Retinal pigment epithelial cell (primary cell): ENCODE data around the gene DLEC1.
A peak's percentile ranks its signal among the peaks of the same experiment; 100 is the strongest.

Experiments used
- DNase-seq: peaks from one replicate; pipeline ENCODE4 v3.0.0-alpha.2; 2010; ENCODE audit warnings: low read depth
- H3K4me3 ChIP-seq: 2 replicates; pipeline ENCODE4 v1.5.1; 2011; ENCODE audit warnings: mild to moderate bottlenecking, low read length, control low read depth, moderate library complexity
- CTCF ChIP-seq: conservative IDR thresholded peaks from 2 replicates; pipeline ENCODE4 v1.5.1; 2011; ENCODE audit warnings: low read depth, low read length, control low read depth, inconsistent platforms

Gene DLEC1

DNA sequence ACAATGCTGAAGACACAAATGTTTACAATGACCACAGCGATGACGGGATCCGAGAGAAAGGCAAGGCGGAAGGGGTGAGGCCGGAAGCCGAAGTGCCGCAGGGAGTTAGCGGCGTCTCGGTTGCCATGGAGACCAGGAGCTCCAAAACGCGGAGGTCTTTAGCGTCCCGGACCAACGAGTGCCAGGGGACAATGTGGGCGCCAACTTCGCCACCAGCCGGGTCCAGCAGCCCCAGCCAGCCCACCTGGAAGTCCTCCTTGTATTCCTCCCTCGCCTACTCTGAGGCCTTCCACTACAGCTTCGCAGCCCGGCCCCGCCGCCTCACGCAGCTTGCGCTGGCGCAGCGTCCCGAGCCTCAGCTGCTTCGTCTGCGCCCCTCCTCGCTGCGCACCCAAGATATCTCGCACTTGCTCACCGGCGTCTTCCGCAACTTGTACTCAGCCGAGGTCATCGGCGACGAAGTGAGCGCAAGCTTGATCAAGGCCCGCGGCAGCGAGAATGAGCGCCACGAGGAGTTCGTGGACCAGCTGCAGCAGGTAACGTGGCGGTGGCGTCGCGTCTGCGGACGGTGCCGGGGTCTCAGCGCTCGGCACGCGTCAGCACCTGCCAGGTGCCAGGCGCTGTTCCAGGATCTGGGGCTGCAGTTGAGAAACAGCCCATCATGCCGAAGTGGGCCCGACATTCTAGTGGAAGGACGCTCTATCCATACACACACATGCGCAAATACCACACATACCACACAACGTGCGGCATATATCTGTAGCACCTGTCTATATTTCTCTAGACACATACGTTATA, at the start of gene DLEC1:
Gene DLEC1 (plus strand): TSS at position 108 of the 798 bp plus-strand sequence. CDS start 18 bp downstream, at position 126.
- H3K4me3 ChIP-seq, result peak within 1 kb of the TSS; percentile 51
- TF ChIP-seq CTCF, result no peak

GRCh38 chr3:37989821-37990480, 49.1 kb upstream of the DLEC1 start:
- TF ChIP-seq CTCF, result no peak
- no peak for DNase-seq
- H3K4me3 ChIP-seq, result no peak overlapping the region

More for the DNA sequence above, at the start of gene DLEC1:
- no peak for DNase-seq

GRCh38 chr3:37990527-37990926, 48.5 kb upstream of the DLEC1 start, which contains the start of gene VILL:
Gene VILL (plus strand): TSS chr3:37990786. CDS start chr3:37993673, 2,887 bp downstream.
- no peak for DNase-seq
- no peak within 1 kb of the TSS for H3K4me3 ChIP-seq
- TF ChIP-seq CTCF, result peak; percentile 1

DNA sequence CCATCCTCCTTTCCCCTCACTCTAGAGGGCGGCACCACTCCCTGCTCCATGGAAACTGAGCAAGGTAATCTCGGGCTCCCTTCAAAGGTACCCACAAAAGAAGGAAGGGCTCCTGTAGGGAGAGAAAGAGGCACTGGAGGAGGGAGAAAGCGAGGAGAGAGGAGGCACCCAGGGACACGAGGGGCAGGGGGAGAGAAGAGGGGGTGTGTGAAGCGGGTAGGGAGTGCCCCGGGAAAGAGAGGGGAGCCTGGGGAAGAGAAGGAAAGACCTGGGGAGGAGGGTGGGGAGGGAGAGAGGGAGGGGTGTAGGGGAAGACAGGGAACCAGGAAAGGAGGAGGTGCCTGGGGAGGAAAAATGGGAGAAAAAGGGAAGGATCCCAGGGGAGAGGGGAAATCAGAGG, 47.9 kb upstream of the DLEC1 start:
- no peak for TF ChIP-seq CTCF
- no peak for DNase-seq
- H3K4me3 ChIP-seq, result no peak overlapping the region

- H3K4me3 ChIP-seq, result no peak overlapping the region
- no peak for TF ChIP-seq CTCF
- DNase-seq, result no peak
Measured at GRCh38 chr3:37991823-37992222, 47.2 kb upstream of the DLEC1 start.

GRCh38 chr3:37992271-37993066, 46.5 kb upstream of the DLEC1 start:
- TF ChIP-seq CTCF, result no peak
- DNase-seq, result no peak
- H3K4me3 ChIP-seq, result no peak overlapping the region
